ENCODE results near the gene BHMT2. TPM values are rescaled to one million over a fixed set of nuclear protein-coding genes. Genes with fewer than 3 reads are reported as not detected.

Gene BHMT2
- total RNA-seq, 1 donor from 2014 or later, result 3.9 TPM

GRCh38 chr5:79111387-79111959 lies 41.9 kb downstream of the BHMT2 start, which contains the start of gene BHMT:
Gene BHMT (plus strand): TSS chr5:79111809. CDS start chr5:79111886, 77 bp downstream.
- Histone ChIP-seq H3K4me1 (peaks cover 7% of the 10 kb centered on the region), H3K27ac (no peak within 1 kb of the TSS), H3K36me3 (no peaks in the 10 kb centered on the region), H3K27me3 (ENCODE audit: low read depth) (peaks cover 32% of the 10 kb centered on the region), H3K9me3 (no peaks in the 10 kb centered on the region), H3K4me3 (no peak within 1 kb of the TSS)
- DNase-seq (no peak), ATAC-seq (peak; percentile 12 to 40)
- no peak for TF ChIP-seq CTCF (IDR thresholded peaks at IDR 0.05)
- intact Hi-C loops (cut with DNase I), result no loop called here

- Histone ChIP-seq H3K4me3 (no peak overlapping the region), H3K9me3 (no peaks in the 10 kb centered on the region), H3K36me3 (no peaks in the 10 kb centered on the region), H3K4me1 (peaks cover 7% of the 10 kb centered on the region), H3K27me3 (ENCODE audit: low read depth) (peaks cover 32% of the 10 kb centered on the region), H3K27ac (no peak overlapping the region)
- no peak for TF ChIP-seq CTCF (IDR thresholded peaks at IDR 0.05)
- intact Hi-C loops (cut with DNase I), result no loop called here
- ATAC-seq, result peak; percentile 23 to 29
- DNase-seq, result no peak
These were observed 42.6 kb downstream of the BHMT2 start for GRCh38 chr5:79111960-79112702.

GRCh38 chr5:79112703-79113058 lies 43.1 kb downstream of the BHMT2 start:
- H3K4me3 ChIP-seq, result no peak overlapping the region
- TF ChIP-seq CTCF (IDR thresholded peaks at IDR 0.05), result no peak
- H3K36me3 ChIP-seq, result no peaks in the 10 kb centered on the region
- no peak for DNase-seq
- intact Hi-C loops (cut with DNase I), result no loop called here
- no peaks in the 10 kb centered on the region for H3K9me3 ChIP-seq
- no peak for ATAC-seq
- no peak overlapping the region for H3K27ac ChIP-seq
- peaks cover 4% of the 10 kb centered on the region for H3K4me1 ChIP-seq
- H3K27me3 ChIP-seq (ENCODE audit: low read depth), result peaks cover 32% of the 10 kb centered on the region

GRCh38 chr5:79119486-79119885 lies 49.9 kb downstream of the BHMT2 start:
- DNase-seq, result no peak
- no peak for TF ChIP-seq CTCF (IDR thresholded peaks at IDR 0.05)
- Histone ChIP-seq H3K36me3 (no peaks in the 10 kb centered on the region), H3K27ac (no peak overlapping the region), H3K4me3 (no peak overlapping the region), H3K9me3 (no peaks in the 10 kb centered on the region), H3K4me1 (no peaks in the 10 kb centered on the region), H3K27me3 (ENCODE audit: low read depth) (no peaks in the 10 kb centered on the region)
- intact Hi-C loops (cut with DNase I), result no loop called here
- no peak for ATAC-seq

- DNase-seq (no peak), ATAC-seq (no peak)
- intact Hi-C loops (cut with DNase I), result no loop called here
These were observed 50.7 kb downstream of the BHMT2 start for GRCh38 chr5:79120221-79120620.

More at GRCh38 chr5:79120221-79120620, 50.7 kb downstream of the BHMT2 start:
- H3K36me3 ChIP-seq, result no peaks in the 10 kb centered on the region
- no peak for TF ChIP-seq CTCF (IDR thresholded peaks at IDR 0.05)
- no peaks in the 10 kb centered on the region for H3K27me3 ChIP-seq (ENCODE audit: low read depth)
- H3K4me1 ChIP-seq, result no peaks in the 10 kb centered on the region
- H3K9me3 ChIP-seq, result no peaks in the 10 kb centered on the region
- H3K4me3 ChIP-seq, result no peak overlapping the region
- no peak overlapping the region for H3K27ac ChIP-seq

Measured in lower lobe of right lung (tissue), 2 donors.